Activated T-helper 1 cell treated with Interleukin-2 at 50 U/mL for 16 hours (primary cell): ENCODE results near the gene RING1.

Experiments used
- DNase-seq: peaks from one replicate; pipeline ENCODE4 v3.0.0-alpha.2; 2020; ENCODE audit warnings: low read depth

RING1 gene

GRCh38 chr6:33247977-33248642, 39.8 kb downstream of the RING1 start:
- peak; percentile 82 for DNase-seq

GRCh38 chr6:33248643-33248931, 40.3 kb downstream of the RING1 start:
- DNase-seq = peak; percentile 7

DNA sequence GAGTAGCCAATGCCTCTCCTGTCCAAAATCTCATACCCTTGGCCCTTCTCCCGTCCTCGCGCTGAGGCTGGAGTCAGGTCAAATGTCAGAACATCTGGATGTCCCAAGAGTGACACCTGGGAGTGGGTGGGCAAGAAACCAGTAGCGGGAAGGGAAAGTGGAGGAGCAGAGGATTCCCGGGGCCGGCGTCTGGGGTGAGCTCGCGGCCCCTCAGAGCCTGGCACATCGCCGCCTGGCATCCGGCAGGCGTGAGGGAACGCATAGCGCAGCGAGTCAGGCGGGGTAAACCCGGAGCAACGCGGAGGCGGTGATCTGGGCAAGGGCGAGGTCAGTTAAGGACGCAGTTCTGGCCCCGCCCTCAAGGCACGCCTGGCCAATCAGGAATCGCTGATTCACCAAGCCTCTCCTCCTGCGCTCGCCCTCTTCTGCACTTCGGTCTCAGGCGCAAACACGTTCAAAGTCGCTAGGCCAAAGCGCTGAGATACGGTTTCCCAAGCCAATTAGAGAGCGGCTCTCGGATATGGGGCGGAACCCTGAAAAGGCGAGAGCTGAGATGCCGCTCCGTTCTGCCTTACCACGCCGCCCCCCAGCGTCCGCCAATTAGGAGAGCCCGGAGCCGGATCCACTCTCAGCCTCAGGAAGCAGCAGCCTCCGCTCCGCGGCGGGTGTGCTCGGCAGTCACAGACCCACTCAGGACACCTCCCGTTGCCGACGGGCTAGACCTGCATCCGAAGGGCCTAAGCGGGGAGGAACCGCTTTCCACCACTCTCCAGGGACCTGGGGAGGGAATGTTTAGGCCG, 40.8 kb downstream of the RING1 start:
- DNase-seq = peak; percentile 91

DNA sequence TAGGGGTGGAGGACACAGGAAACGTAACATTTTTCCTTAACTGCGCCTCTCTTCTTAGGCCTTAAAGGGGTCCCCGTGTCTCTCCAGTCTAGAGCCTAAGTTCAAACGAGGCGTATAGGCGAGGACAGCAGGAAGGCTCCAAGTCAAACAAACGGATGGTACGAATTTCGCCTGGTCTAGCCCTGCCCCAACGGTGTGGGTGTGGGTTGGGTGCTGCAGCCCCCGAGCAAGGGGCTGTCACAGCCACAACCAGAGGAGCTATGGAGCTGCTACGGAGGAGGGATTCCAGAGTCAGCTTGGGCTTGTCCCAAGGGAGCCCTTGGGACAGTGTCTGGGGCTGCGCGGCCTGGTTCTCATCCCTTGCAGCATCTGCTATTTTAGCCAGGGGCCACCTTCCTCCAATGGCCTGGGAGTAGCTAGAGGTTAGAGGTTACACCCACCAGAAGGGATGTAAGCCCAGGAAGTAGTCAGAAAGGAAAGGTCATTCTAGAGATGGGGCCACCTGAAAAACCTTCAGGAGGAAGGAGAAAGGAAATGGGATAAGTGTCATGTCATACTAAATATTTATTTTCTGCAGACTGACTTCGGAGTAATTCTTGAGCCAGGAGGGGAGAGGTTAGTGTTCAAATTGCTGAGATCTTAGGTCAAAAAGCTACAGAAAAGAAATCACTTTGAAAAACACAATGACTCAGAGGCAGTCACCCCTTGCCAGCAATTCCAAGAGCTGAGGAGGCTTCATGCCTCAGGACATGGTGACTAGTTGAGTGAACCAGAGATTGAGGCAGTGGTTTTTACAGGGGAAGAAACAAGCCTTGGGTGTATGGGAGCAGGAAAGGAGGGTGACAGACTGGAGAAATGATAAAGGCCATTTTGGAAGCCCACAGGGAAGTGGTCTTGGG, 41.7 kb downstream of the RING1 start:
- no peak for DNase-seq

- no peak for DNase-seq
Measured at GRCh38 chr6:33250731-33251130, 42.4 kb downstream of the RING1 start.

GRCh38 chr6:33251395-33252012, 43.2 kb downstream of the RING1 start:
- no peak for DNase-seq

- DNase-seq = no peak
Measured at GRCh38 chr6:33252759-33253158, 44.5 kb downstream of the RING1 start.

- no peak for DNase-seq
Measured at GRCh38 chr6:33254591-33254990, 46.3 kb downstream of the RING1 start.

DNA sequence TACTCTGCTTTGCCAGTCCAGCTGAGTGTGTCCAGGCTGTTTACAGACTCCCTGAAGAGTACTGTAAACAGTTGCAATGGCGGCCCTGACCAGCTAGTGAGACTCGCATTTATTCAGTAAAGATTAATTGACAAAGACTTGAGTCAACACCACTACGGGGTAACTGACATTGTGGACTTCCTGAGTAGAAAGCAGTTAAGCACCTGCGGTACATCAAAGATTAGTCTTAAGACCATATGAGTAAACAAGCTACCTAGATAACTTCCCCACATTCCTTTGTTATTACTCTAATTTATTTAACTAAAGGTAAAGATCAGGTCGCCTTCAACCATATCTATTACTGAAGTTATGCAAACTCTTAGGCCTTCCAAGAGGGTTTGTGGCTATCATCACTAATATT, 50.7 kb downstream of the RING1 start:
- no peak for DNase-seq
